A549 (cell line): Measurements from ENCODE around the gene KRT6B. TPM values are rescaled to one million over a fixed set of nuclear protein-coding genes. Genes with fewer than 3 reads are reported as not detected.

ENCODE experiments used
- ATAC-seq, 2 experiments: fragments of 200-7000 bp in 1 of 2; fragments of >200 bp in 1 of 2; cut with Nextera tagmentation in 1 of 2; cut with Tn5 transposase in 1 of 2; 3 replicates each; pipeline versions ENCODE4 v1.8.0 to v1.9.1; 2018 to 2020; ENCODE audit warnings: mild to moderate bottlenecking in 1 of 2, moderate library complexity in 1 of 2
- CTCF ChIA-PET: fragments of 300-600 bp; sonication (Branson Sonifier 250); formaldehyde crosslinking; extraction: SDS; loops from one replicate; lab custom pipeline; 2021; ENCODE audit warnings: antibody characterized with exemption, inconsistent platforms; lab: Yijun Ruan, JAX
- POLR2A ChIA-PET: fragments of 350-600 bp; formaldehyde crosslinking; extraction: SDS; loops from one replicate; lab custom pipeline; 2021; ENCODE audit warnings: antibody characterized with exemption, inconsistent platforms; lab: Yijun Ruan, JAX
- DNase-seq, 2 experiments: peaks; one replicate each; pipeline versions ENCODE4 v3.0.0 to v3.0.0-alpha.2; 2011 to 2016; ENCODE audit warnings: low read depth in 1 of 2, low spot score in 1 of 2
- FAIRE-seq: peaks from 2 replicates; lab custom pipeline; 2011; peaks lifted over from hg19 to GRCh38; lab: Jason Lieb, UNC
- H3K27ac ChIP-seq, 2 experiments: fragments of >200 bp; sonication (Bioruptor Twin); formaldehyde crosslinking; 3 replicates each; pipeline ENCODE4 v1.5.1; 2016 to 2017
- H3K4me1 ChIP-seq: fragments of >200 bp; sonication (Bioruptor Twin); formaldehyde crosslinking; 3 replicates; pipeline ENCODE4 v1.6.1; 2016
- H3K4me2 ChIP-seq: fragments of >200 bp; sonication (Bioruptor Twin); formaldehyde crosslinking; 3 replicates; pipeline ENCODE4 v1.6.1; 2016
- H3K4me3 ChIP-seq: fragments of >200 bp; sonication (Bioruptor Twin); formaldehyde crosslinking; 3 replicates; pipeline ENCODE4 v1.5.1; 2016
- H3K9me3 ChIP-seq: fragments of >200 bp; sonication (Bioruptor Twin); formaldehyde crosslinking; 3 replicates; pipeline ENCODE4 v1.6.1; 2016
- BHLHE40 ChIP-seq: IDR thresholded peaks from 2 replicates; pipeline ENCODE4 v1.6.1; 2012; ENCODE audit warnings: low read depth, low read length, inconsistent platforms
- CBX2 ChIP-seq: fragments of 200-600 bp; sonication (generic); IDR thresholded peaks from 2 replicates; pipeline ENCODE4 v1.6.1; 2016; ENCODE audit warnings: low read depth, mild to moderate bottlenecking, borderline replicate concordance
- CHD2 ChIP-seq: fragments of 150-350 bp; IDR thresholded peaks from 2 replicates; pipeline ENCODE4 v1.6.1; 2014; ENCODE audit warnings: low read length; ENCODE audit not compliant: partially characterized antibody
- FOSB ChIP-seq: fragments of 250-450 bp; sonication (Bioruptor Pico); IDR thresholded peaks from 2 replicates; pipeline ENCODE4 v1.5.0; 2020; ENCODE audit warnings: mild to moderate bottlenecking, moderate library complexity
- GATA3 ChIP-seq: IDR thresholded peaks from 2 replicates; pipeline ENCODE4 v1.6.1; 2012; ENCODE audit warnings: borderline replicate concordance
- JUNB ChIP-seq: fragments of >200 bp; sonication (Bioruptor Twin); formaldehyde crosslinking; IDR thresholded peaks from 2 replicates; pipeline ENCODE4 v1.6.1; 2016
- MAFK ChIP-seq: fragments of 450-650 bp; IDR thresholded peaks from 2 replicates; pipeline ENCODE4 v1.6.1; 2014; ENCODE audit not compliant: partially characterized antibody
- MAZ ChIP-seq: fragments of 150-350 bp; IDR thresholded peaks from 2 replicates; pipeline ENCODE4 v1.6.1; 2014; ENCODE audit warnings: antibody characterized with exemption, low read depth, low read length, borderline replicate concordance
- MYC ChIP-seq: IDR thresholded peaks from 2 replicates; pipeline ENCODE4 v1.6.1; 2012; ENCODE audit warnings: mild to moderate bottlenecking, inconsistent platforms, low read length, improper control_type of control experiment, borderline replicate concordance
- NPAS2 ChIP-seq: fragments of 250-450 bp; sonication (Bioruptor Pico); IDR thresholded peaks from 2 replicates; pipeline ENCODE4 v1.8.0; 2022; ENCODE audit warnings: mild to moderate bottlenecking, moderate library complexity, borderline replicate concordance
- RARB ChIP-seq: fragments of 250-450 bp; sonication (Bioruptor Pico); IDR thresholded peaks from 2 replicates; pipeline ENCODE4 v1.8.0; 2021; ENCODE audit warnings: mild to moderate bottlenecking, moderate library complexity
- RCOR1 ChIP-seq: fragments of 150-350 bp; IDR thresholded peaks from 2 replicates; pipeline ENCODE4 v1.6.1; 2014; ENCODE audit warnings: antibody characterized with exemption, low read length, low read depth
- TP53 ChIP-seq: fragments of 250-450 bp; sonication (Bioruptor Pico); IDR thresholded peaks from 2 replicates; pipeline ENCODE4 v1.5.0; 2021; ENCODE audit warnings: mild to moderate bottlenecking, moderate library complexity
- ZFP36 ChIP-seq: fragments of 450-650 bp; IDR thresholded peaks from 2 replicates; pipeline ENCODE4 v1.6.1; 2014; ENCODE audit warnings: borderline replicate concordance; ENCODE audit not compliant: partially characterized antibody
- ZSCAN20 ChIP-seq: fragments of 250-450 bp; sonication (Bioruptor Pico); IDR thresholded peaks from 2 replicates; pipeline ENCODE4 v1.8.0; 2022; ENCODE audit warnings: mild to moderate bottlenecking, moderate library complexity
- WGBS: methylation state at CpG from one replicate; pipeline ENCODE4 v1.1.6; 2017; ENCODE audit errors: missing lambda C conversion rate; 5-methylcytosine and 5-hydroxymethylcytosine counted together
- polyA plus RNA-seq, 4 experiments: library from polyadenylated mRNA; depleted of rRNA in 3 of 4; stranded (reverse); fragments of >200 nt; fragmentation: RNase III in 1 of 4; extraction: RNeasy Plus Mini Kit Qiagen cat#74134 plus additional on column Dnase treatment in 1 of 4; gene quantifications; 2 replicates in 3 of 4; 3 replicates in 1 of 4; pipeline ENCODE4 v1.2.3, GENCODE V29; 2011 to 2017
- TF ChIP-seq, protein P1 (sequence below): IDR thresholded peaks from 2 replicates; pipeline ENCODE4 v1.6.1; 2012
- TF ChIP-seq, protein P2 (sequence below): fragments of 200-600 bp; sonication (generic); IDR thresholded peaks from 2 replicates; pipeline ENCODE4 v1.6.1; 2016; ENCODE audit warnings: antibody characterized with exemption, mild to moderate bottlenecking, moderate library complexity
- TF ChIP-seq, protein P3 (sequence below): fragments of 450-650 bp; IDR thresholded peaks from 2 replicates; pipeline ENCODE4 v1.6.1; 2014; ENCODE audit warnings: antibody characterized with exemption

KRT6B gene
- polyA plus RNA-seq, 2 of the 4 experiments (the other 2 are of a cell fraction), result not detected

DNA sequence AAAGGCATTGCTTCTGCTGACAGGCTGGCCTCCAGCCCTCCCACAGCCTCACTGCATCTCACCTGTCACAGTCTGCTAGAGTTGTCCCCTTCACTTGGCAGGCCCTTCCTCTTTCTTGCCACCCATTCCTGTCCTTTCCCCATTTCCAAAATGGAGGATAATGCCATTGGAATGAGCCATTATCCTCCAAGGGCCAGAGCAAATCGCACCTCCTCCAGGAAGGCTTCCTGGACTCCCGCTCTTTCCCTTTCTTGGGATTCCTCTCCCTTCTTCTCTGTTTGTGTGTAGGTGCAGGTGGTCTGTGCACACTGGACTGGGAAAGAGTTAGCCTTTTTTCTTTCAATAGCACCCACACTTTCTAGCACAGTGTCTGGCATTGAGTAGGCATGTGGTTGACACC is 49.6 kb downstream of the KRT6B start:
- no peak overlapping the region for H3K4me2 ChIP-seq
- no peak for DNase-seq
- no peaks in the 10 kb centered on the region for H3K4me1 ChIP-seq
- POLR2A ChIA-PET, result no interaction called here
- no peak overlapping the region for H3K27ac ChIP-seq
- CTCF ChIA-PET, result interaction anchor here (0.6 to 46.1 kb wide), 7 partner anchors 11 to 471 kb away, joined by 3 to 1221 read pairs (median 10); no protein-coding TSS in a partner anchor
- TF ChIP-seq ZFP36 (peak; percentile 44), FOSB (no peak)
- no peak for ATAC-seq
- no peaks in the 10 kb centered on the region for H3K9me3 ChIP-seq
- FAIRE-seq, result no peak
- H3K4me3 ChIP-seq, result no peak overlapping the region
- whole genome bisulfite sequencing, result 93% methylated on average over 2 of the region's 2 CpGs

GRCh38 chr12:52401926-52402325 is 50.0 kb downstream of the KRT6B start:
- TF ChIP-seq MAZ, result no peak
- TF ChIP-seq, protein P1, sequence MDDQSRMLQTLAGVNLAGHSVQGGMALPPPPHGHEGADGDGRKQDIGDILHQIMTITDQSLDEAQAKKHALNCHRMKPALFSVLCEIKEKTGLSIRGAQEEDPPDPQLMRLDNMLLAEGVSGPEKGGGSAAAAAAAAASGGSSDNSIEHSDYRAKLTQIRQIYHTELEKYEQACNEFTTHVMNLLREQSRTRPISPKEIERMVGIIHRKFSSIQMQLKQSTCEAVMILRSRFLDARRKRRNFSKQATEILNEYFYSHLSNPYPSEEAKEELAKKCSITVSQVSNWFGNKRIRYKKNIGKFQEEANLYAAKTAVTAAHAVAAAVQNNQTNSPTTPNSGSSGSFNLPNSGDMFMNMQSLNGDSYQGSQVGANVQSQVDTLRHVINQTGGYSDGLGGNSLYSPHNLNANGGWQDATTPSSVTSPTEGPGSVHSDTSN, result no peak
- Histone ChIP-seq H3K4me1 (no peaks in the 10 kb centered on the region), H3K4me2 (no peak overlapping the region), H3K4me3 (no peak overlapping the region), H3K27ac (no peak overlapping the region), H3K9me3 (no peaks in the 10 kb centered on the region)
- FAIRE-seq, result no peak
- DNase-seq, result no peak
- WGBS, result 57% methylated on average over 4 of the region's 4 CpGs
- ATAC-seq, result no peak
- ChIA-PET CTCF (interaction anchor here (0.6 to 46.1 kb wide), 9 partner anchors 11 to 472 kb away, joined by 3 to 1221 read pairs (median 9); partner anchors contain the start of gene KRT84), POLR2A (no interaction called here)

- TF ChIP-seq MYC (no peak), CHD2 (no peak), RCOR1 (no peak), MAFK (no peak), GATA3 (no peak), CBX2 (no peak), NPAS2 (CRISPR knock-in tag) (no peak), BHLHE40 (no peak), RARB (CRISPR knock-in tag) (no peak), JUNB (no peak), TP53 (no peak), ZSCAN20 (no peak)
- TF ChIP-seq, protein P2, sequence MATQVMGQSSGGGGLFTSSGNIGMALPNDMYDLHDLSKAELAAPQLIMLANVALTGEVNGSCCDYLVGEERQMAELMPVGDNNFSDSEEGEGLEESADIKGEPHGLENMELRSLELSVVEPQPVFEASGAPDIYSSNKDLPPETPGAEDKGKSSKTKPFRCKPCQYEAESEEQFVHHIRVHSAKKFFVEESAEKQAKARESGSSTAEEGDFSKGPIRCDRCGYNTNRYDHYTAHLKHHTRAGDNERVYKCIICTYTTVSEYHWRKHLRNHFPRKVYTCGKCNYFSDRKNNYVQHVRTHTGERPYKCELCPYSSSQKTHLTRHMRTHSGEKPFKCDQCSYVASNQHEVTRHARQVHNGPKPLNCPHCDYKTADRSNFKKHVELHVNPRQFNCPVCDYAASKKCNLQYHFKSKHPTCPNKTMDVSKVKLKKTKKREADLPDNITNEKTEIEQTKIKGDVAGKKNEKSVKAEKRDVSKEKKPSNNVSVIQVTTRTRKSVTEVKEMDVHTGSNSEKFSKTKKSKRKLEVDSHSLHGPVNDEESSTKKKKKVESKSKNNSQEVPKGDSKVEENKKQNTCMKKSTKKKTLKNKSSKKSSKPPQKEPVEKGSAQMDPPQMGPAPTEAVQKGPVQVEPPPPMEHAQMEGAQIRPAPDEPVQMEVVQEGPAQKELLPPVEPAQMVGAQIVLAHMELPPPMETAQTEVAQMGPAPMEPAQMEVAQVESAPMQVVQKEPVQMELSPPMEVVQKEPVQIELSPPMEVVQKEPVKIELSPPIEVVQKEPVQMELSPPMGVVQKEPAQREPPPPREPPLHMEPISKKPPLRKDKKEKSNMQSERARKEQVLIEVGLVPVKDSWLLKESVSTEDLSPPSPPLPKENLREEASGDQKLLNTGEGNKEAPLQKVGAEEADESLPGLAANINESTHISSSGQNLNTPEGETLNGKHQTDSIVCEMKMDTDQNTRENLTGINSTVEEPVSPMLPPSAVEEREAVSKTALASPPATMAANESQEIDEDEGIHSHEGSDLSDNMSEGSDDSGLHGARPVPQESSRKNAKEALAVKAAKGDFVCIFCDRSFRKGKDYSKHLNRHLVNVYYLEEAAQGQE, result no peak
- TF ChIP-seq, protein P3, sequence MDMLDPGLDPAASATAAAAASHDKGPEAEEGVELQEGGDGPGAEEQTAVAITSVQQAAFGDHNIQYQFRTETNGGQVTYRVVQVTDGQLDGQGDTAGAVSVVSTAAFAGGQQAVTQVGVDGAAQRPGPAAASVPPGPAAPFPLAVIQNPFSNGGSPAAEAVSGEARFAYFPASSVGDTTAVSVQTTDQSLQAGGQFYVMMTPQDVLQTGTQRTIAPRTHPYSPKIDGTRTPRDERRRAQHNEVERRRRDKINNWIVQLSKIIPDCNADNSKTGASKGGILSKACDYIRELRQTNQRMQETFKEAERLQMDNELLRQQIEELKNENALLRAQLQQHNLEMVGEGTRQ, result no peak
- FAIRE-seq (no peak), DNase-seq (no peak), ATAC-seq (peak in 1 of 2 experiments; percentile 46; a peak in 3 of 6 replicates)
- ChIA-PET CTCF (interaction anchor here (0.7 to 46.1 kb wide), 10 partner anchors 11 to 472 kb away, joined by 3 to 1221 read pairs (median 6); partner anchors contain the start of gene KRT84), POLR2A (no interaction called here)
- Histone ChIP-seq H3K9me3 (no peaks in the 10 kb centered on the region), H3K4me2 (no peak overlapping the region), H3K4me1 (no peaks in the 10 kb centered on the region), H3K4me3 (no peak overlapping the region), H3K27ac (no peak overlapping the region)
- 73% methylated on average over 5 of the region's 5 CpGs for WGBS
Measured at GRCh38 chr12:52401526-52401925, 50.4 kb downstream of the KRT6B start.
